ENCODE measurements around the gene FAM216A. TPM values are rescaled to one million over a fixed set of nuclear protein-coding genes. Genes with fewer than 3 reads are reported as not detected.
"Not testable (repeated sequence)": the region's sequence is repeated elsewhere in the genome, so short reads cannot be mapped to it uniquely, and the experiment has no call there.

The FAM216A gene
- total RNA-seq, 1 donor = 20.7 TPM

DNA sequence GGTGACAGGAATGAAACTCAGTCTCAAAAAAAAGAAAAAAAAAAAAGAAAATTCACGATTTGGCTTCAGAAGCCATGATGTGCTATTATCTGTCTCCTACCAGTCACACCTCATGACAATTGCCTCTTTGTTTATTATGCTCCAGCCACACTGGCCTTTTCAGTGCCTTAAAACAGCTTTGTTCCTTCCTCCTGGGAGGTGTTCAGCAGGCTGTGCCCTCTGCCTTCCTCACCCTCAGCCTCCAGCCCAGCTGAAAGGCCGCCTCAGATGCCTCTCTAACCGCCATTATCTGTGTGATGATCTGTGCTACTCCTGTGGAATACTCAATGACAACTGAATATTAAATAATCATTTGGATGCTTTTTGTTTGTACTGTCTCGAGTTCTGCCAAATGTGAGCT is 9.9 kb upstream of the FAM216A start:
- no peak for TF ChIP-seq CTCF (IDR thresholded peaks at IDR 0.05; ENCODE audit: insufficient read depth, low read depth, low read length)
- H3K4me3 ChIP-seq (ENCODE audit: low read depth, low read length) = no peak overlapping the region
- no peak for DNase-seq (ENCODE audit: low read depth)

- not testable (repeated sequence) for H3K4me3 ChIP-seq (ENCODE audit: low read depth, low read length); DNase-seq (ENCODE audit: low read depth)
These were observed 7.5 kb upstream of the FAM216A start for GRCh38 chr12:110461189-110461588.

DNA sequence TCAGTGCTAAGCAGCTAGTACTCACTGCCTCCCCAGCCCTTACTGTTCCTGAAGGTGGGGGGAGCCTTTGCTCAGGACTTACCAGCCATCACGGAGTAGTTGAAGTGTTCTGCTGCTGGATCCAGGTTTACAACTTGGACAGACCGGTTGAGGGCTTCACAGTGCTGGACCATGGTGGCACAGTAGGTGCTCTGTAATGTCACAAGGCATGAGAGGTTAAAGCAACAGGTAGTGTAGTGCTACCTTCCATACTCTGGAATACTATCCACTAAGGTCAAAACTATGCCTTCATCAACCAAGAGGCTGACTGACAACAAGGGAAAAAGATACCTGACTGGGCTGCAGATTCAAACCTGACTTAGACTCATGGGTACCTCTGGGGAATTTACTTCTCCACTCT is 3.6 kb upstream of the FAM216A start:
- no peak for DNase-seq (ENCODE audit: low read depth)
- no peak for TF ChIP-seq CTCF (IDR thresholded peaks at IDR 0.05; ENCODE audit: insufficient read depth, low read depth, low read length)
- no peak overlapping the region for H3K4me3 ChIP-seq (ENCODE audit: low read depth, low read length)

DNA sequence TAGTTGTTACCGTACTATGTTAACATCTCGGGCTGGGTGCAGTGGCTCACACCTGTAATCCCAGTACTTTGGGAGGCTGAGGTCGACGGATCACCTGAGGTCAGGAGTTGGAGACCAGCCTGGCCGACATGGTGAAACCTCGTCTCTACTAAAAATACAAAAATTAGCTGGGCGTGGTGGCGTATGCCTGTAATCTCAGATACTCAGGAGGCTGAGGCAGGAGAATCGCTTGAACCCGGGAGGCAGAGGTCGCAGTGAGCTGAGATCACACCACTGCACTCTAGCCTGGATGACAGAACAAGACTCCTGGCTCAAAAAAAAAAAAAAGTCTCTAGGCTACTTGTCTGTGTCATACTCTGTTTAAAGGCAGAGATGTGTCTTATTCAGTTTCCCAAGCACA is 2.9 kb upstream of the FAM216A start:
- DNase-seq (ENCODE audit: low read depth) = not testable (repeated sequence)

DNA sequence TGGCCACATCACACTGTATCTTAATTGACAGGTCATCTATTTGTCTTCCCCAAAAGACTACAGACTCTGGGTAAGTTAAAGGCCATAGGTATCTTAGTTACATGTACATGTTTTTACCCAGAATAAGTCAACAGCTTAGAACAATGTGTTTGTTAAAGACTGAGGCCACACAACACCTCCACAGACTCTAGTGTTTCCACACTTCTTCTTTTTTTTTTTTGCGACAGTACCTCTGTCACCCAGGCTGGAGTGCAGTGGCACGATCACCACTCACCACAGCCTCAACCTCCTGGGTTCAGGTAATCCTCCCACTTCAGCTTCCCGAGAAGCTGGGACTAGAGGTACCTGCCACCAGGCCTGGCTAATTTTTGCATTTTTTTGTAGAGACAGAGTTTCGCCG is 1.9 kb upstream of the FAM216A start:
- TF ChIP-seq CTCF (IDR thresholded peaks at IDR 0.05; ENCODE audit: insufficient read depth, low read depth, low read length) = no peak
- no peak for DNase-seq (ENCODE audit: low read depth)
- no peak overlapping the region for H3K4me3 ChIP-seq (ENCODE audit: low read depth, low read length)

More for the DNA sequence above, 2.9 kb upstream of the FAM216A start:
- not testable (repeated sequence) for H3K4me3 ChIP-seq (ENCODE audit: low read depth, low read length)

DNA sequence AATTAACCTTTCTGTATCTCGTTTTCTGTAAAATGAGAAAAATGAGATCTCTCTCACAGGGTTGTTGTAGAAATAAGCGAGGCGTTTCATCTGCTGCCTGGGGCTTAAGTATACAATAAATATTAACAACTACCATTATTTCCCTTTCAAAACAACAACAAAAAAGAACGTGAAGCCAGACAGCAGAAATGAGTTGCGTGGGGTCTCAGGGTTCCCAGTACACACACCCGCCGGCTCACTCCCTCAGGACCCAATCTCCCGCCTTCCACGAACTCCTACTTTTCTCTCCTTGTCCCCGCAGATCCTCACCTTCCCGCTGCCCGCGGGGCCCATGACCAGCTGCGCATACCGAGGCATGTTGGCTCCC is 815 bp upstream of the FAM216A start:
- peak overlapping the region; percentile 84 for H3K4me3 ChIP-seq (ENCODE audit: low read depth, low read length)
- no peak for TF ChIP-seq CTCF (IDR thresholded peaks at IDR 0.05; ENCODE audit: insufficient read depth, low read depth, low read length)
- DNase-seq (ENCODE audit: low read depth) = no peak

DNA sequence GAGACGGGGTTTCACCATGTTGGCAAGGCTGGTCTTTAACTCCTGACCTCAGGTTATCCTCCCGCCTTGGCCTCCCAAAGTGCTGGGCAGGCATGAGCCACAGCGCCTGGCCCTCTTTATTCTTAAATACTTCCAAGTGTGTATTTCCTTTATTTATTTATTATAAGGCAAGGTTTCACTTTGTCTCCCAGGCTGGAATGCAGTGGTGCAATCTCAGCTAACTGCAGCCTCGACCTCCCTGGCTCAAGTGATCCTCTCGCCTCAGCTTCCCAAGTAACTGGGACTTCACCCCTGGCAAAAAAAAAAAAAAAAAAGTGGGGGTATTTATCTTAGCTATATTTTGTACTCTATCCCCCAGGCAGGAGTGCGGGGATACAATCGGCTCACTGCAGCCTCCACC is 6.8 kb downstream of the FAM216A start:
- DNase-seq (ENCODE audit: low read depth) = peak; percentile 40
- no peak for TF ChIP-seq CTCF (IDR thresholded peaks at IDR 0.05; ENCODE audit: insufficient read depth, low read depth, low read length)
- H3K4me3 ChIP-seq (ENCODE audit: low read depth, low read length) = no peak overlapping the region

DNA sequence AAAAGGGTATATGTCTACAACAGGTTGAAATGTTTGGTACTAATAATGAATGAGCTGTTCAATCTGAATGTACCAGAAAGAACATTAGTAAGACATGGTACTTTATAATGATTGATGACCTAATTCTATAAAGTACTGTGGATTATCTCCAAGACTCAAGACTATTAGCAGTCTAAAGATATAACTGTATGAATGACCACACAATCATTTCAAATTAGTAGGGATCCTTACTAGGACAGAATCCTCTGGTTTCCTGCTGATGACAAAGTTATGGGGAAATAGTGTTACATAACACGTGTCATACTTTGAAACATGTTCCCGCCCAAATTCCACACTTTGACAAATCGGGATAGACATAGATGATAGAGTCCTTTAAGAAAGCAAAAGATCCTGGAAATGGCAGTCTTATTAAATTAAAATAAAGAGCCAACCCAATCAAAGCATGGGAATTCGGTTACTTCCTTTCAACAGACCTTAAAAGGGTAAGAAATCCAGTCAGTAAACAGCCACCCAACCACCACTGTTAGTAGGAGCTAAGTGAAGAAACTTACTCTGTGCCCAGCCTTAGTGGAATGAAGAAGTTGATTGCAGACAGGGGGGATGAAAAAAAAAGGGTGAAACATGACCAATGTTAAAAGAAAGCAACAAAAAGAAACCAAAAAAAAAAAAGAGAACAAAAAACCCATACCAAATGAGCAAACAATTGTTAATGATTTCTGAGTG is 30.5 kb downstream of the FAM216A start:
- TF ChIP-seq CTCF (IDR thresholded peaks at IDR 0.05; ENCODE audit: insufficient read depth, low read depth, low read length) = no peak
- no peak overlapping the region for H3K4me3 ChIP-seq (ENCODE audit: low read depth, low read length)

More for the DNA sequence above, 30.5 kb downstream of the FAM216A start:
- DNase-seq (ENCODE audit: low read depth) = peak; percentile 45

Measured in fibroblast of villous mesenchyme (primary cell).